NCI-H187 (cell line): ENCODE data around the gene SPATC1L.

Source experiments
- DNase-seq, 2 experiments: peaks; one replicate each; lab custom pipeline; 2025; lab: John Stamatoyannopoulos, UW

Gene SPATC1L

GRCh38 chr21:46120301-46121285 is 63.7 kb downstream of the SPATC1L start:
- DNase-seq, result no peak

DNA sequence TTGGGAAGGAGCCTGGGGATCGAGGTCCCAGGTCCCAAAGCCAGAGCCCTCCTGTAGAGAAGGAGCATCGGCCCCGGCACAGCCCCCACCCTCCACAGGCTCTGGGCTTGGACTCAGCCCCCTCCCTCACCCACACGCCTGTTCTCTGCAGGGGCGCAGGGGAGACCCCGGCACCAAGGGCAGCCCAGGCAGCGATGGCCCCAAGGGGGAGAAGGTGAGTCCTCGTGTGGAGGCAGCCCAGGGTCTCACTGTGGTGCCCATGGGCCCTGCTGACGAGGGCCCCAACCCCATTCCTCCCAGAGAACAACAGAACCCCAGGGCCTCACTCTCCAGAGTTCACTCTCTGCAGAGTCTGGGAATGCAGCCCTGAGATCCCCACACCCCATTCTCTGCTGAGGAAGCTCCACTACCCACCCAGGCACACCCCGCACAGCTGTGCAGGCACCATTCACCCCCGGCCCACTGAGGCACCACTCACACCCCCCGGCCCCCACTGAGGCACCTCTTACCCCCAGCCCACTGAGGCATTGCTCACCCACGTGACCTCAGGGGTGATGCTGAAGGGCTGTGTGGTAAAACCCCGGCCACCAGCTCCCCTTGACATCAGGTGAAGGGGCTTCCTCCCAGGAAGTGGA is 64.5 kb downstream of the SPATC1L start:
- DNase-seq, result no peak

DNA sequence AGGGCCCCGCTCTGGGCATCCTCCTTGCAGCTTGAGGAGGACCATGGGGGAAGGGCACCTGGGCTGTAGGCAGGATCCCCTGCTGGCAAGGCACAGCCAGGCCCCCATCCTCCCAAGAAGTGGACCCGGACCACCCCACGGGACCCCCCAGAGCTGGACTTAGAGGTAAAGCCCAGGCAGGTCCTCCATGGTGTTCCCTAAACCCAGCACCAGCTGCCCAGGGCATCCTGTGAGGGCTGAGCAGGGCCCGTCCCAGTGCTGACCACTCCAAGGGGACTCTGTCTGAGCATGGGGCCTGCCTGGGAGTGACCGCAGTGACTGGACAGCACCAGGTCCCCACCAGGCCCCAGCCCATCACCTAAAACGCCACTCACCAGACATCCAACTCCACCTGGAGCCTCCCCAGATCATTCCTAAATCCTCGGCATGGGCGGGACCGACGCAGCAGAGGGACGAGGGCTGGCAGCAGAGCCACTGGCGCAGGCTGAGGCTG is 65.1 kb downstream of the SPATC1L start:
- no peak for DNase-seq

DNA sequence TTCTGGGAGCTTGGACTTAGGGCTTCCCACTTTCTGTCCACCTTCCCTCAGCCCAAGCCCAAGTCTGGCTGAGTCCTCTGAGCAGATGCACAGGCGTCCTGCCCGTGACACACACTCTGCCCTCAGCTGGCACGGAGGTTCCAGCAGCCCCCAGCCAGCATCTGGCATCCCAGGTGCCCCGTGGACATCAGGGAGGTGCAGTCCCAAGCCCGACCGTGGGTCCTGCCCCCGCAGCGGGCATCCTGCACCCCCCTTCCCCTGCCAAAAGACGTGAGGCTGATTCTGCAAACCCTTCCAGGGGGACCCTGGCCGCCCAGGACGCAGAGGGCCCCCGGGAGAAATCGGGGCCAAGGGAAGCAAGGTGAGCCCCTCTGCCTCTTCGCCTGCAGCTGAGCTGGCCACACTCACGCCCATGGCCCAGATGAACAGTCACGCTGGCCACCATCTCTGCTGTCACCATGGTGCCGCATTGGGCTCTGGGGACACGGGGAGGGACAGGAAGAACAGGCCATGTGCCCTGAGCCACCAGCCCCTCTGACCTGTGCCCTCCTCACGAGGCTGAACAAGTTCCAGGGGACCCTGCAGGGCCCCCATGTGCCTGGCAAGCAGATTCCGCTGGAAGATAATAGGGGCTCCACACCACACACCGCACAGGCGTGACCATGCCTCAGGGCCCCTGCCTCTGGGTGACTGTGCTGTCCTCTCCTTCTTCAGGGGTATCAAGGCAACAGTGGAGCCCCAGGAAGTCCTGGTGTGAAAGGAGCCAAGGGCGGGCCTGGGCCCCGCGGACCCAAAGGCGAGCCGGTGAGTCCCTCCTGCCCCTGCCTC is 65.7 kb downstream of the SPATC1L start:
- no peak for DNase-seq

GRCh38 chr21:46117586-46118315 is 66.5 kb downstream of the SPATC1L start:
- no peak for DNase-seq

DNA sequence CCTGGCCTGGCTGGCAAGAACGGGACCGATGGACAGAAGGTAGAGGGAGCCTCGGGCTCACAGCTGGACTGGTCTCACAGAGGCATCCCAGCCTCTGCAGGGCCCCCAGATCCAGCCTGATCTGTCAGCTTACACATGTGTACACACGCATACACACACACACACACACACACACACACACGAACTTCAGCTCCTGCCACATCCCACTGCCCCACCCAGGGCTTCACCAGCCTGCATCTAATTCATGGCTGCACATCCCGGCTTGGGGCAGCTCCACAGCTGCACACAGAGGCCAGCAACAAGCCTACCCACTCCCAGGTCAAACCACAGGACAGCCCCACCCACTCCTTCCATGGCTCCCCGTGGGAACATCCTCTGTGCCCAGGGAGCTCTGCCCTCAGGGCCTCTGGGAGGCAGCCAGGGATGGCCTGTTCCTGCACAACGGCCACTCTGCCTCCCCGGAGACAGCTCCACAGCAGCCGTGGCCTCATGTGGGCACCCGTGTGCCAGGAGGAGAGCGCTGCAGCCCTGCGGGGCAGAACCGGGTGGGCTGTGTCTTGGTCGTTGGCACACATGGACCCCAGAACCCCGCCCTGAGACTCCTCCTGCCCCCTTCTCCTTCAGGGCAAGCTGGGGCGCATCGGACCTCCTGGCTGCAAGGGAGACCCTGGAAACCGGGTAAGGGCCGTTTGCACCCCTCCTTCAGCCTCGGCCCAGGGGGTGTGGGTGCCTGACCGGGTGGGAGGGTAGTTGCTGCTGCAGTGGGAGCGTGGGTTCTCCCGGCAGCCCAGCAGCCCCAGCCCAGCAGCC is 67.3 kb downstream of the SPATC1L start:
- no peak for DNase-seq

DNA sequence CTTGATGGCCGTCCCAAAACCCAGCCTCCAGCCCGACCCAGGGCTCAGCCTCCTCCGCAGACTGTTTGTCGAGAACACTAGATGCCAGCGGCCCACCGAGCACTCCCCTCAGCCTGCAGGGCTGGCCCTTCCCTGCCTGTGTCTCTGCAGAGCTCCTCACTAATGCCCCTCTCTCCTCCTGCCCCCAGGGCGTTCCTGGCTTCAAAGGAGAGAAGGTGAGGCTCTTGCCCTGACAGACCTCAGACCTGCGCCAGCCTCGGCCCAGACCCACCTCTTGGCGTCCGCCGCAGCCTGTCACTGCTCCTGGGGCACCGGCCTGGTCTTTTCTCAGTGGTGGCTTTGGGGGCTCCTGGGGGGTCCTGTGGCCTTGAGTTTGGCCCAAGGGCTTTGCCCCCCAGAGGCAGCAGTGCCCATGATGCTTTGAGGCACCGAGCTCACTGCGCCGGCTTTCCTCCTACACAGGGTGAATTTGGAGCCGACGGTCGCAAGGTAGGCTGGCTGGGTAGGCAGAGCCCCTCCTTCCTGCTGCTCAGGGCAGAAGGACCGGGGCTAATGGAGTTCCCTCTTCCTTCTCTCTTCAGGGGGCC is 68.0 kb downstream of the SPATC1L start:
- no peak for DNase-seq

DNA sequence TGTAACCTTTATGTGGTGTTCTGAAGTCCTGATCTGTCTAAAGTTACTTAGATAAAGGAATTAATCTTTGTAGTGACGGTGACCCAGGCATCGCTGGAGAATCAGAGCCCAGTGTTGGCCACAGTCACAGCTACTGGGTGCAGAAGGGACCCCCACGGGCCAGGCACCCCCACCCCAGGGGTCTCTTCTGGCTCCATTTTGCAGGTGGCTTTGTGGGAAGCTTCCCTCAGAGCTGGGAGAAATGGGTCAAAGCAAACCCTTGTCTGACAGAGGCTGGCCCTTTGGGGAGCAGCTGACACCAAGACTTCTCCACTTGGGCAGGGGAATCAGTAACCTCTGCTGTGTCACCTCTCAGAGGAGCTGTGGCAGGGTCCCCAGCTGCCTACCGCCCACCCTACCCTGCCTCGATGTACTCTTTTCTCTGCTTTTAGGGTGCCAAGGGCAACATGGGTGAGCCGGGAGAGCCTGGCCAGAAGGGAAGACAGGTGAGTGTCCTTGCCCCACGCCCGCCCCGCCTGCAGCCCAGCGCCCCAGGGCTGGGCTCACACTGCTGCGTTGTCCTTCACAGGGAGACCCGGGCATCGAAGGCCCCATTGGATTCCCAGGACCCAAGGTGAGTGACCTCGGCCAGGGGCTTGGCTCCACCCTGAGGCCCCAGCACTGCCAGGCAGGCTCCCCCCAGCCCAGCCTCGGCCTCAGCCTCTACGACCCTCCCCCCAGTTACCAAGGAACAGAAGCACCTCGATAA is 68.6 kb downstream of the SPATC1L start:
- no peak for DNase-seq

DNA sequence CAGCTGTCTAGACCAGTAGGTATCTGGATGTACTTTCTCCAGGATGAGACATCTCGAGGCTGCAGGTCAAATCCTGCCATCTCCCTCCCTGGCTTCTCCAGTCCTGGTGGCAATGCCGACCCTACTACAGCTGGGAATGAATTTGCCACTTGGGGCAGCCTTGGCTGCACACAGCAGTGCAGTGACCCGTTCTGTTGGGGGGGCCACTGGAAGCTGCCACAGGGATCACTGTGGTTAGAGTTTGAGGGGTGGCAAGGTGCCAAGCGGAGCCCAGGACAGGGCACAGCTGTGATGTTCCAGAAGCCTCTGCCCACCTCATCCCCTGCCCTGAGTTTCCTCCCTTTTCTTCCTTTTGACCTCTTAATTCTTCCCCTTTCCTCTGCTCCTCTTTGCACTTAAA is 69.3 kb downstream of the SPATC1L start:
- no peak for DNase-seq

DNA sequence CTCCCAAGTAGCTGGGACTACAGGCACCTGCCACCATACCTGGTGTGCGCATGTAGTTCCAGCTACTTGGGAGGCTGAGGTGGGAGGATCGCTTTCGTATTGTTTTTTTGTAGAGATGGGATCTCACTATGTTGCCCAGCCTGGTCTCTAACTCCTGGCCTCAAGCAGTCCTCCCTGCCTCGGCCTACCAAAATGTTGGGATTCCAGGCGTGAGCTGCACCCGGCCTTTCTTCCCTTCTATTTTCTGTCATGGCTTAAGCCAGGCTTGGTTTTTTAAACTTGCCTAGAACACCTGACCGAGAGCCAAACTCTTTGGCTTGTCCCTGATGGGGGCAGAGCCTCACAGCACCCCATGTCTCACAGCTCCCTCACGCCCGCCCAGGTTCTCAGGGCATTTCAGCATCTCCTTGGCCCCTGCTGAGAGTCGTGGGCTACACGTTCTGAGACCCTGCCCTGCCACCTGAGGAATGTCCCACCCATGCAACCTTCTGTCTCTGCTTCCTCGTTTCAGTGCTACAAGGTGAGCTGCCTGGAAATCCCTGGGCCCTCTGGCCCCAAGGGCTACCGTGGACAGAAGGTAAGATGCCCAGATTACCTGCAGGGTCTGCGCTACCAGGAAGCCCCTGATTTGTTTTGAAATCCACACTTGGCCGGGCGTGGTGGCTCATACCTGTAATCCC is 70.6 kb downstream of the SPATC1L start:
- no peak for DNase-seq

- no peak for DNase-seq
Observed at GRCh38 chr21:46112725-46113215, 71.5 kb downstream of the SPATC1L start.

- DNase-seq, result no peak
Observed at GRCh38 chr21:46111857-46112724, 72.2 kb downstream of the SPATC1L start.

GRCh38 chr21:46111193-46111571 is 73.1 kb downstream of the SPATC1L start:
- no peak for DNase-seq
